Measurements from ENCODE around the gene TRDN.
"Not testable (repeated sequence)": the region's sequence is repeated elsewhere in the genome, so short reads cannot be mapped to it uniquely, and the experiment has no call there.

The TRDN gene

GRCh38 chr6:123559816-123560215 is 76.9 kb downstream of the TRDN start:
- DNase-seq: not testable (repeated sequence)

- DNase-seq: not testable (repeated sequence)
Measured at GRCh38 chr6:123557474-123557873, 79.3 kb downstream of the TRDN start.

GRCh38 chr6:123551939-123552707 is 84.6 kb downstream of the TRDN start:
- no peak for DNase-seq

- DNase-seq: no peak
Measured at GRCh38 chr6:123550052-123550617, 86.6 kb downstream of the TRDN start.

GRCh38 chr6:123549476-123549875 is 87.3 kb downstream of the TRDN start:
- DNase-seq: no peak

GRCh38 chr6:123547216-123547978 is 89.4 kb downstream of the TRDN start:
- DNase-seq: no peak

GRCh38 chr6:123546537-123546936 is 90.2 kb downstream of the TRDN start:
- DNase-seq: no peak

- no peak for DNase-seq
Measured at GRCh38 chr6:123541462-123541861, 95.3 kb downstream of the TRDN start.

GRCh38 chr6:123533862-123534648 is 102.7 kb downstream of the TRDN start:
- DNase-seq: no peak

GRCh38 chr6:123529843-123530242 is 106.9 kb downstream of the TRDN start:
- no peak for DNase-seq

- DNase-seq: no peak
Measured at GRCh38 chr6:123529058-123529457, 107.7 kb downstream of the TRDN start.

- DNase-seq: no peak
Measured at GRCh38 chr6:123527406-123527805, 109.3 kb downstream of the TRDN start.

GRCh38 chr6:123526128-123526527 is 110.6 kb downstream of the TRDN start:
- DNase-seq: no peak

GRCh38 chr6:123524781-123525180 is 112.0 kb downstream of the TRDN start:
- no peak for DNase-seq

GRCh38 chr6:123520217-123520616 is 116.5 kb downstream of the TRDN start:
- no peak for DNase-seq

GRCh38 chr6:123519189-123519505 is 117.6 kb downstream of the TRDN start:
- no peak for DNase-seq

GRCh38 chr6:123518441-123519188 is 118.1 kb downstream of the TRDN start:
- DNase-seq: no peak

GRCh38 chr6:123515715-123516114 is 121.0 kb downstream of the TRDN start:
- DNase-seq: no peak

GRCh38 chr6:123509112-123509511 is 127.6 kb downstream of the TRDN start:
- DNase-seq: no peak

GRCh38 chr6:123508290-123508689 is 128.5 kb downstream of the TRDN start:
- DNase-seq: no peak

GRCh38 chr6:123507582-123507981 is 129.2 kb downstream of the TRDN start:
- no peak for DNase-seq

GRCh38 chr6:123503619-123504018 is 133.1 kb downstream of the TRDN start:
- no peak for DNase-seq

- DNase-seq: no peak
Measured at GRCh38 chr6:123497025-123497424, 139.7 kb downstream of the TRDN start.
